K562 (cell line): Measurements from ENCODE around the gene PRKAR1A. TPM values are rescaled to one million over a fixed set of nuclear protein-coding genes. Genes with fewer than 3 reads are reported as not detected.

ENCODE experiments used
- ATAC-seq: fragments of 200-7000 bp; cut with Tn5 transposase; 3 replicates; pipeline ENCODE4 v1.9.1; 2020; ENCODE audit warnings: moderate library complexity
- BruUV-seq: library from RNA; stranded (reverse); fragments of 400-500 nt; replicated peaks from 2 replicates; lab custom pipeline; 2021; lab: Mats Ljungman, UMichigan
- CTCF ChIA-PET: fragments of 300-600 bp; formaldehyde crosslinking; extraction: SDS; loops from one replicate; lab custom pipeline; 2021; ENCODE audit warnings: low intra/inter-chr PET ratio; lab: Yijun Ruan, JAX
- POLR2A ChIA-PET: fragments of 300-600, 350-650 bp; sonication (Branson Sonifier 250); formaldehyde crosslinking; extraction: SDS; loops from one replicate; lab custom pipeline; 2021; ENCODE audit warnings: antibody characterized with exemption, inconsistent platforms; lab: Yijun Ruan, JAX
- DNase-seq, 4 experiments: peaks; one replicate each; pipeline versions ENCODE4 v3.0.0 to v3.0.0-alpha.2; 2011 to 2018; ENCODE audit warnings: low spot score in 3 of 4, mixed read lengths in 3 of 4; ENCODE audit errors: extremely low read depth in 1 of 4
- FAIRE-seq: peaks from 2 replicates; lab custom pipeline; 2011; peaks lifted over from hg19 to GRCh38; lab: Jason Lieb, UNC
- H2AFZ ChIP-seq: 2 replicates; pipeline ENCODE4 v1.6.0; 2011; ENCODE audit warnings: low read depth, low read length, control low read depth, inconsistent platforms
- H3K27ac ChIP-seq: fragments of 200-600 bp; 3 replicates; pipeline ENCODE4 v1.8.0; 2011; ENCODE audit warnings: low read depth, mild to moderate bottlenecking, control low read depth, inconsistent platforms, low read length, moderate library complexity, mixed read lengths; ENCODE audit errors: extremely low read depth
- H3K27me3 ChIP-seq, 2 experiments: fragments of 300-600 bp in 1 of 2; 2 replicates in 1 of 2; 3 replicates in 1 of 2; pipeline versions ENCODE4 v1.6.0 to v1.8.0; 2011; ENCODE audit warnings: inconsistent platforms in 2 of 2, low read length in 2 of 2, mild to moderate bottlenecking in 1 of 2, mixed read lengths in 1 of 2, moderate library complexity in 1 of 2; ENCODE audit not compliant: control insufficient read depth in 2 of 2, insufficient read depth in 2 of 2
- H3K36me3 ChIP-seq: fragments of 300-600 bp; 3 replicates; pipeline ENCODE4 v1.8.0; 2011; ENCODE audit warnings: mild to moderate bottlenecking, low read length, inconsistent platforms; ENCODE audit not compliant: control insufficient read depth, insufficient read depth
- H3K4me1 ChIP-seq, 2 experiments: fragments of 200-600 bp in 1 of 2; replicated peaks in 1 of 2; 2 replicates in 1 of 2; 3 replicates in 1 of 2; pipeline versions ENCODE4 v1.5.1 to v1.8.0; 2011; ENCODE audit warnings: inconsistent platforms in 2 of 2, low read length in 2 of 2, mild to moderate bottlenecking in 1 of 2, mixed read lengths in 1 of 2, moderate library complexity in 1 of 2; ENCODE audit not compliant: control insufficient read depth in 2 of 2, insufficient read depth in 2 of 2
- H3K4me2 ChIP-seq: 2 replicates; pipeline ENCODE4 v1.6.1; 2011; ENCODE audit warnings: low read length, control low read depth, inconsistent platforms, mixed read lengths; ENCODE audit not compliant: insufficient read depth
- H3K4me3 ChIP-seq: fragments of 200-600 bp; sonication (generic), shearing (Covaris generic); 2 replicates; pipeline ENCODE4 v1.5.1; 2016; ENCODE audit warnings: control low read depth, inconsistent platforms
- H3K79me2 ChIP-seq: fragments of 200-600 bp; 3 replicates; pipeline ENCODE4 v1.8.0; 2011; ENCODE audit warnings: low read length, inconsistent platforms; ENCODE audit not compliant: control insufficient read depth, insufficient read depth
- H3K9ac ChIP-seq, 2 experiments: 2 replicates each; pipeline versions ENCODE4 v1.6.0 to v1.6.1; 2011; ENCODE audit warnings: low read depth in 2 of 2, low read length in 2 of 2, control low read depth in 1 of 2, inconsistent platforms in 1 of 2, mild to moderate bottlenecking in 1 of 2, mixed read lengths in 1 of 2; ENCODE audit not compliant: insufficient read depth in 1 of 2
- H3K9me1 ChIP-seq: one replicate; pipeline ENCODE4 v1.6.0; 2011; ENCODE audit warnings: inconsistent platforms, mild to moderate bottlenecking, low read length, moderate library complexity; ENCODE audit not compliant: control insufficient read depth, insufficient read depth
- H3K9me3 ChIP-seq: replicated peaks from 2 replicates; pipeline ENCODE4 v1.5.1; 2011; ENCODE audit warnings: low read depth, low read length, inconsistent platforms; ENCODE audit not compliant: control insufficient read depth, insufficient read depth
- H4K20me1 ChIP-seq: replicated peaks from 2 replicates; pipeline ENCODE4 v1.6.1; 2011; ENCODE audit warnings: low read length, inconsistent platforms, mixed read lengths; ENCODE audit not compliant: control insufficient read depth, insufficient read depth
- CREB5 ChIP-seq: fragments of 250-450 bp; sonication (Bioruptor Pico); IDR thresholded peaks from 2 replicates; pipeline ENCODE4 v1.5.0; 2020; ENCODE audit warnings: mild to moderate bottlenecking
- DLX4 ChIP-seq: fragments of 250-450 bp; sonication (Bioruptor Pico); IDR thresholded peaks from 2 replicates; pipeline ENCODE4 v1.6.1; 2021; ENCODE audit warnings: mild to moderate bottlenecking
- FOXJ3 ChIP-seq: sonication (generic); formaldehyde crosslinking; IDR thresholded peaks from 2 replicates; pipeline ENCODE4 v1.4.0; 2020; ENCODE audit warnings: mild to moderate bottlenecking, missing genetic modification reagents
- FUS ChIP-seq: fragments of 200-400 bp; formaldehyde crosslinking; optimal IDR thresholded peaks from 2 replicates; pipeline ENCODE3; 2017; ENCODE audit warnings: low read depth, low read length
- HMG20B ChIP-seq: fragments of 250-450 bp; sonication (Bioruptor Pico); IDR thresholded peaks from 2 replicates; pipeline ENCODE4 v1.5.0; 2021; ENCODE audit warnings: mild to moderate bottlenecking
- HOXB6 ChIP-seq: fragments of 250-450 bp; sonication (Bioruptor Pico); IDR thresholded peaks from 2 replicates; pipeline ENCODE4 v1.5.1; 2022; ENCODE audit warnings: mild to moderate bottlenecking, borderline replicate concordance
- LCOR ChIP-seq: sonication (generic); formaldehyde crosslinking; IDR thresholded peaks from 2 replicates; pipeline ENCODE4 v1.8.0; 2022; ENCODE audit warnings: mild to moderate bottlenecking, missing genetic modification reagents
- MAFG ChIP-seq: fragments of 450-650 bp; conservative IDR thresholded peaks from 2 replicates; pipeline ENCODE4 v1.6.1; 2016; ENCODE audit warnings: missing genetic modification characterization, missing compliant biosample characterization
- MEF2A ChIP-seq: IDR thresholded peaks from 2 replicates; pipeline ENCODE4 v1.6.1; 2011; ENCODE audit warnings: low read depth, mild to moderate bottlenecking, low read length, moderate library complexity; ENCODE audit not compliant: control insufficient read depth
- MYNN ChIP-seq, 2 experiments: sonication (generic); formaldehyde crosslinking in 1 of 2; IDR thresholded peaks; 2 replicates each; pipeline versions ENCODE4 v1.5.0 to v1.6.1; 2016 to 2020; ENCODE audit warnings: antibody characterized with exemption in 1 of 2, missing genetic modification reagents in 1 of 2
- PATZ1 ChIP-seq: fragments of 250-450 bp; sonication (Bioruptor Pico); IDR thresholded peaks from 2 replicates; pipeline ENCODE4 v1.5.0; 2020; ENCODE audit warnings: mild to moderate bottlenecking, borderline replicate concordance
- RBM39 ChIP-seq: fragments of 200-400 bp; formaldehyde crosslinking; optimal IDR thresholded peaks from 2 replicates; pipeline ENCODE3; 2018; ENCODE audit warnings: low read depth, low read length
- SAFB ChIP-seq: fragments of 200-400 bp; formaldehyde crosslinking; IDR thresholded peaks from 2 replicates; pipeline ENCODE4 v1.6.1; 2017; ENCODE audit warnings: low read depth, low read length, borderline replicate concordance
- SIN3B ChIP-seq: fragments of 450-650 bp; IDR thresholded peaks from 2 replicates; pipeline ENCODE4 v1.6.1; 2017; ENCODE audit warnings: low read depth, mild to moderate bottlenecking, moderate library complexity
- SMC3 ChIP-seq: conservative IDR thresholded peaks from 2 replicates; pipeline ENCODE4 v1.6.1; 2011; ENCODE audit warnings: low read depth, low read length, improper control_type of control experiment; ENCODE audit not compliant: insufficient read depth
- SREBF1 ChIP-seq: fragments of 150-350 bp; IDR thresholded peaks from 2 replicates; pipeline ENCODE4 v1.6.1; 2014; ENCODE audit warnings: antibody characterized with exemption, low read depth, low read length, borderline replicate concordance
- TEAD1 ChIP-seq, 2 experiments: fragments of 450-650 bp in 1 of 2; sonication (generic) in 1 of 2; formaldehyde crosslinking; IDR thresholded peaks; 2 replicates each; pipeline versions ENCODE4 v1.4.0 to v1.8.0; 2020 to 2022; ENCODE audit warnings: mild to moderate bottlenecking in 2 of 2, missing genetic modification reagents in 1 of 2
- ZFPM2 ChIP-seq: fragments of 250-450 bp; sonication (Bioruptor Pico); IDR thresholded peaks from 2 replicates; pipeline ENCODE4 v1.5.1; 2022; ENCODE audit warnings: mild to moderate bottlenecking
- ZKSCAN3 ChIP-seq: fragments of 250-450 bp; sonication (Bioruptor Pico); IDR thresholded peaks from 2 replicates; pipeline ENCODE4 v1.4.0; 2020
- ZNF316 ChIP-seq: fragments of 450-650 bp; IDR thresholded peaks from 2 replicates; pipeline ENCODE4 v1.6.1; 2016
- WGBS: fragments of 100-300 bp; shearing (Covaris generic); methylation state at CpG from one replicate; pipeline ENCODE4 v1.1.6; 2016; ENCODE audit warnings: low coverage, mixed read lengths; ENCODE audit not compliant: insufficient coverage; ENCODE audit errors: missing lambda C conversion rate; 5-methylcytosine and 5-hydroxymethylcytosine counted together
- in situ Hi-C: fragments of 300-500 bp; cut with MboI; formaldehyde crosslinking; loops from 4 replicates; pipeline ENCODE4 v1.15.0; 2018; ENCODE audit warnings: inconsistent platforms, mixed read lengths
- intact Hi-C: fragments of 100-400 bp; cut with micrococcal nuclease; formaldehyde crosslinking; loops from 2 replicates; pipeline ENCODE4 v1.14.2; 2022
- polyA plus RNA-seq, 8 experiments: library from polyadenylated mRNA; depleted of rRNA in 4 of 8; stranded (reverse) in 5 of 8; unstranded in 3 of 8; fragments of >200 nt; fragmentation: Nextera tagmentation in 2 of 8; fragmentation: Illumina TruSeq in 1 of 8; extraction: Ambion mirVana in 2 of 8; extraction: Trizol in 1 of 8; gene quantifications; 2 replicates each; pipeline versions ENCODE4 v1.2.1 to v1.2.3, GENCODE V29; 2011 to 2014; ENCODE audit warnings: inconsistent platforms in 1 of 8, missing spikeins in 1 of 8
- total RNA-seq, 7 experiments: library from RNA; depleted of rRNA in 6 of 7; stranded (reverse); fragments of >200 nt in 6 of 7; fragmentation: Illumina TruSeq in 2 of 7; extraction: Trizol in 2 of 7; gene quantifications; 2 replicates each; pipeline versions ENCODE4 v1.2.1 to v1.2.3, GENCODE V29; 2011 to 2021; ENCODE audit warnings: low replicate concordance in 1 of 7

Gene PRKAR1A
- total and polyA plus RNA-seq, 9 of the 15 experiments (the other 6 are each of a cell fraction or from before 2014, with no cell fraction given): 15.0 to 95.6 (median 67.5) TPM

- no TSS peak for BruUV-seq
- Histone ChIP-seq H3K4me1 (no peaks in the 10 kb centered on the region), H3K36me3 (no peaks in the 10 kb centered on the region), H3K4me3 (no peak overlapping the region)
- no peak for DNase-seq
- POLR2A ChIA-PET: interaction anchor here (0.6 kb wide), 1 partner anchor 286 kb away, joined by 3 read pairs; no protein-coding TSS in a partner anchor
- CTCF ChIA-PET: no interaction called here
- TF ChIP-seq CREB5 (CRISPR knock-in tag): no peak
- no peak for TF ChIP-seq FUS
- TF ChIP-seq MYNN (IDR thresholded peaks at IDR 0.05): no peak
- no peak for TF ChIP-seq MYNN (CRISPR knock-in tag; IDR thresholded peaks at IDR 0.05)
- TF ChIP-seq PATZ1 (CRISPR knock-in tag): no peak
- TF ChIP-seq MEF2A: no peak
- no peak for TF ChIP-seq ZKSCAN3 (CRISPR knock-in tag)
- TF ChIP-seq DLX4 (CRISPR knock-in tag): no peak
- no peak for TF ChIP-seq TEAD1 (CRISPR knock-in tag; IDR thresholded peaks at IDR 0.05)
- TF ChIP-seq SMC3: no peak
- no peak for TF ChIP-seq RBM39
- TF ChIP-seq ZFPM2: no peak
- TF ChIP-seq FOXJ3 (CRISPR knock-in tag): no peak
- TF ChIP-seq HMG20B (CRISPR knock-in tag): no peak
- TF ChIP-seq HOXB6: no peak
- TF ChIP-seq LCOR (CRISPR knock-in tag): no peak
- no peak for TF ChIP-seq SAFB
- TF ChIP-seq MAFG (tag): no peak
- TF ChIP-seq ZNF316: no peak
- TF ChIP-seq SIN3B: no peak
- no peak for TF ChIP-seq SREBF1
- TF ChIP-seq, all 486 proteins: peak for 0
- no peaks in the 10 kb centered on the region; the same call in 1 of the 2 replicates for H3K9me3 ChIP-seq
- H2AFZ ChIP-seq: no peak overlapping the region
- ATAC-seq (no peak), FAIRE-seq (no peak)
- no peaks in the 10 kb centered on the region for H4K20me1 ChIP-seq
- in situ Hi-C loops: no loop called here
- intact Hi-C loops: no loop called here
- H3K79me2 ChIP-seq: no peaks in the 10 kb centered on the region
- no peaks in the 10 kb centered on the region for H3K9me1 ChIP-seq
- H3K4me2 ChIP-seq: no peak overlapping the region
- no peak overlapping the region for H3K9ac ChIP-seq
- WGBS: 0% methylated on average over 3 of the region's 3 CpGs
- peaks cover 12 to 28% of the 10 kb centered on the region in 2 experiments; a peak in 4 of 5 replicates for H3K27me3 ChIP-seq
- no peak overlapping the region for H3K27ac ChIP-seq
Observed at GRCh38 chr17:68578236-68578635, 66.0 kb downstream of the PRKAR1A start.
